Activated gamma-delta T cell treated with anti-CD3 and anti-CD28 coated beads, Interleukin-2, amount 50 U/mL, for 16 hours (primary cell): ENCODE results near the gene DSCAML1.

Source experiments
- DNase-seq: peaks from one replicate; pipeline ENCODE4 v3.0.0-alpha.2; 2020; ENCODE audit warnings: low read depth

The DSCAML1 gene

GRCh38 chr11:117668321-117668751, 128.7 kb downstream of the DSCAML1 start:
- DNase-seq = no peak

- no peak for DNase-seq
Observed at GRCh38 chr11:117664897-117665296, 132.1 kb downstream of the DSCAML1 start.

GRCh38 chr11:117663821-117664220, 133.2 kb downstream of the DSCAML1 start:
- DNase-seq = no peak

- DNase-seq = no peak
Observed at GRCh38 chr11:117663414-117663813, 133.6 kb downstream of the DSCAML1 start.

- no peak for DNase-seq
Observed at GRCh38 chr11:117662671-117663269, 134.2 kb downstream of the DSCAML1 start.

- DNase-seq = no peak
Observed at GRCh38 chr11:117662255-117662654, 134.8 kb downstream of the DSCAML1 start.

GRCh38 chr11:117658809-117659208, 138.2 kb downstream of the DSCAML1 start:
- DNase-seq = no peak

GRCh38 chr11:117657794-117658193, 139.2 kb downstream of the DSCAML1 start:
- no peak for DNase-seq

- no peak for DNase-seq
Observed at GRCh38 chr11:117654281-117655255, 142.4 kb downstream of the DSCAML1 start.

GRCh38 chr11:117652521-117652920, 144.5 kb downstream of the DSCAML1 start:
- DNase-seq = no peak

- DNase-seq = no peak
Observed at GRCh38 chr11:117649296-117650055, 147.5 kb downstream of the DSCAML1 start.

GRCh38 chr11:117647872-117648271, 149.1 kb downstream of the DSCAML1 start:
- no peak for DNase-seq

- no peak for DNase-seq
Observed at GRCh38 chr11:117647207-117647606, 149.8 kb downstream of the DSCAML1 start.

GRCh38 chr11:117646411-117646810, 150.6 kb downstream of the DSCAML1 start:
- no peak for DNase-seq

- DNase-seq = no peak
Observed at GRCh38 chr11:117644403-117645155, 152.4 kb downstream of the DSCAML1 start.

- DNase-seq = no peak
Observed at GRCh38 chr11:117643606-117644300, 153.3 kb downstream of the DSCAML1 start.

GRCh38 chr11:117642835-117643234, 154.2 kb downstream of the DSCAML1 start:
- no peak for DNase-seq

- DNase-seq = no peak
Observed at GRCh38 chr11:117642396-117642795, 154.6 kb downstream of the DSCAML1 start.

- DNase-seq = no peak
Observed at GRCh38 chr11:117641008-117641915, 155.8 kb downstream of the DSCAML1 start.

- DNase-seq = no peak
Observed at GRCh38 chr11:117640041-117640440, 157.0 kb downstream of the DSCAML1 start.
